Ovary (tissue), 9 donors: ENCODE data around the gene KCNE5. TPM values are rescaled to one million over a fixed set of nuclear protein-coding genes. Genes with fewer than 3 reads are reported as not detected.
"Not testable (repeated sequence)": the region's sequence is repeated elsewhere in the genome, so short reads cannot be mapped to it uniquely, and the experiment has no call there.

Source experiments
- DNase-seq, 5 donors: peaks; one replicate each; pipeline ENCODE4 v3.0.0-alpha.2; 2019 to 2020
- H3K27ac ChIP-seq, 2 donors: fragments of 200-600 bp; one replicate each; pipeline versions ENCODE4 v1.5.1 to v1.8.0; 2019 to 2022
- H3K27me3 ChIP-seq: fragments of 200-600 bp; one replicate; pipeline ENCODE4 v1.8.0; 2022
- H3K36me3 ChIP-seq: fragments of 200-600 bp; sonication (generic); one replicate; pipeline ENCODE4 v1.5.1; 2019
- H3K4me1 ChIP-seq: one replicate; pipeline ENCODE4 v1.8.1; 2013; ENCODE audit warnings: mild to moderate bottlenecking, moderate library complexity; ENCODE audit not compliant: insufficient read depth
- H3K4me3 ChIP-seq: fragments of 200-600 bp; sonication (generic); one replicate; pipeline ENCODE4 v1.5.1; 2017
- H3K9me3 ChIP-seq, 2 donors: fragments of 200-600 bp in 1 of 2; sonication (generic) in 1 of 2; one replicate each; pipeline versions ENCODE4 v1.5.1 to v1.8.1; 2013 to 2019; ENCODE audit warnings: mild to moderate bottlenecking in 1 of 2, moderate library complexity in 1 of 2
- EP300 ChIP-seq: sonication (generic); formaldehyde crosslinking; IDR thresholded peaks from one replicate; pipeline ENCODE4 v1.6.1; 2017; ENCODE audit warnings: antibody characterized with exemption
- POLR2A ChIP-seq: fragments of 450-650 bp; IDR thresholded peaks from one replicate; pipeline ENCODE4 v1.6.1; 2017; ENCODE audit warnings: antibody characterized with exemption, mild to moderate bottlenecking, moderate library complexity
- WGBS, 3 donors: extraction: QIAGEN DNeasy Blood & Tissue Kit in 1 of 3; methylation state at CpG; one replicate each; pipeline versions ENCODE4 v1.1.5 to v1.1.7; 2013 to 2017; 5-methylcytosine and 5-hydroxymethylcytosine counted together
- intact Hi-C, 4 donors: fragments of 100-400 bp; cut with DNase I; formaldehyde crosslinking; loops; one replicate each; pipeline versions ENCODE4 v1.11.0 to v1.15.1; 2022 to 2023
- polyA plus RNA-seq, 2 donors: library from polyadenylated mRNA; stranded (reverse); fragments of 200-250 nt in 1 of 2; fragments of 350-450 nt in 1 of 2; fragmentation: Illumina TruSeq in 1 of 2; extraction: RNeasy Lipid Tissue Mini Kit (QIAGEN cat#74804) in 1 of 2; gene quantifications; one replicate each; pipeline ENCODE4 v1.2.3, GENCODE V29; 2013 to 2014
- total RNA-seq, 7 donors: library from RNA; depleted of rRNA in 2 of 7; stranded (reverse); fragments of >200 nt in 2 of 7; fragmentation: NEBNext Ultra II Directional in 3 of 7; extraction: Animal tissue kit (Norgen Biotek cat#: 25700) in 3 of 7; gene quantifications; one replicate each; pipeline versions ENCODE4 v1.1.0 to v1.2.4, GENCODE V29; 2016 to 2023
- TF ChIP-seq, protein P1 (sequence below), 3 donors: fragments of 450-650 bp in 2 of 3; fragments of 200-600 bp in 1 of 3; IDR thresholded peaks; one replicate each; pipeline versions ENCODE4 v1.5.1 to v1.8.0; 2016 to 2022; ENCODE audit warnings: antibody characterized with exemption in 3 of 3, mild to moderate bottlenecking in 1 of 3
- donor health status: DM: no; HTN: no; CAD: no; lungs with moderate emphysema.
- donor health status: DM: no; HTN: no; CAD: no.
- donor health status: Bipolar disorder and iron deficiency.
- donor health status: DM: yes; HTN: yes; CAD: no.
- donor health status: DM: no; HTN: no; CAD: no.
- donor health status: DM: yes; HTN: yes; CAD: no.

KCNE5 gene
- total and polyA plus RNA-seq, 9 donors: 0.30 to 1.4 (median 0.63) TPM; not detected in 1

DNA sequence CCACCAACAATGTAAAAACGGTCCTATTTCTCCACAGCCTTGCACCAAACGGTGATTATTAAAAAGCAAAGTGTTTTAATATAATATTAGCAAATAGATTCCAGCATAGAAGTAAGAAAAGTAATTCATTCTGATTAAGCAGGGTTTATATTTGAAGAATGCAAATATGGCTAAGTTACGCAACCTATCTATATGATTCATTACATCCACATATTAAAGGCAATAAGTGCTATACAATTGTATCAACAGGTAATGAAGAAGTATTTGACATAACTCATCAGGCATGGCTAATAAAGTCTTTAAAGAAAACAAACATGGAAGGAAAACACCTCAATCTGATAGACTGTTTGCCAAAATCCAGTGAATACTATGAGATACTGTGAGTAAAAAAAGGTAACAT, 29.0 kb downstream of the KCNE5 start:
- Histone ChIP-seq H3K36me3 (no peaks in the 10 kb centered on the region), H3K4me3 (no peak overlapping the region), H3K27me3 (no peaks in the 10 kb centered on the region), H3K27ac (no peak overlapping the region), H3K9me3 (no peaks in the 10 kb centered on the region), H3K4me1 (no peaks in the 10 kb centered on the region)
- WGBS, 3 donors: 63 to 67% (median 64%) methylated on average over 3 of the region's 3 CpGs
- no peak for DNase-seq
- intact Hi-C loops: no loop called here
- TF ChIP-seq, protein P1, sequence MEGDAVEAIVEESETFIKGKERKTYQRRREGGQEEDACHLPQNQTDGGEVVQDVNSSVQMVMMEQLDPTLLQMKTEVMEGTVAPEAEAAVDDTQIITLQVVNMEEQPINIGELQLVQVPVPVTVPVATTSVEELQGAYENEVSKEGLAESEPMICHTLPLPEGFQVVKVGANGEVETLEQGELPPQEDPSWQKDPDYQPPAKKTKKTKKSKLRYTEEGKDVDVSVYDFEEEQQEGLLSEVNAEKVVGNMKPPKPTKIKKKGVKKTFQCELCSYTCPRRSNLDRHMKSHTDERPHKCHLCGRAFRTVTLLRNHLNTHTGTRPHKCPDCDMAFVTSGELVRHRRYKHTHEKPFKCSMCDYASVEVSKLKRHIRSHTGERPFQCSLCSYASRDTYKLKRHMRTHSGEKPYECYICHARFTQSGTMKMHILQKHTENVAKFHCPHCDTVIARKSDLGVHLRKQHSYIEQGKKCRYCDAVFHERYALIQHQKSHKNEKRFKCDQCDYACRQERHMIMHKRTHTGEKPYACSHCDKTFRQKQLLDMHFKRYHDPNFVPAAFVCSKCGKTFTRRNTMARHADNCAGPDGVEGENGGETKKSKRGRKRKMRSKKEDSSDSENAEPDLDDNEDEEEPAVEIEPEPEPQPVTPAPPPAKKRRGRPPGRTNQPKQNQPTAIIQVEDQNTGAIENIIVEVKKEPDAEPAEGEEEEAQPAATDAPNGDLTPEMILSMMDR (IDR thresholded peaks at IDR 0.05): no peak
- TF ChIP-seq POLR2A: no peak
- no peak for TF ChIP-seq EP300

DNA sequence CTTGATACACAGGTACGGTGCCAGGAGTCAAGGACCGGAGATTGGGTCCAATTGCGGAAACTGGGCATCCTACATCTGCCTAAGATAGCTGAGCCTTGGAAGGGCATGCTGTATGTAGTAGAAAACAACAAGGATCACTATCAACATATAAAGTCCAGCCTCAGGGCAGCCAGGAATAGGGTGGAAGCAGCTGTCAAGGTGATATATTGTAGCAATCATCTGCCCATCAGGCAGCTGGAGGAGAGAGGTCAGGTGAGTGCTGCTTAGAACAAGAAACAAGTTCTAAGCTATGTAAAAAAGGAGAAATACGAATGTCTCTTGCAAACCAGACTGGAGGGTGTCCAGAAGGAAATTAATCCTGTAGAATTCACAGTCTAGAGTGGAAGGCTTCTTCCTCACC, 34.8 kb downstream of the KCNE5 start:
- no peaks in the 10 kb centered on the region for H3K36me3 ChIP-seq
- TF ChIP-seq, protein P1 (IDR thresholded peaks at IDR 0.05): no peak
- TF ChIP-seq EP300 (no peak), POLR2A (no peak)
- H3K4me3 ChIP-seq: no peak overlapping the region
- no peaks in the 10 kb centered on the region for H3K9me3 ChIP-seq
- no peak for DNase-seq
- no peaks in the 10 kb centered on the region for H3K4me1 ChIP-seq
- intact Hi-C loops: no loop called here
- 67 to 76% (median 72%) methylated on average over 4 of the region's 4 CpGs for WGBS, 3 donors
- no peaks in the 10 kb centered on the region for H3K27me3 ChIP-seq
- no peak overlapping the region for H3K27ac ChIP-seq

DNA sequence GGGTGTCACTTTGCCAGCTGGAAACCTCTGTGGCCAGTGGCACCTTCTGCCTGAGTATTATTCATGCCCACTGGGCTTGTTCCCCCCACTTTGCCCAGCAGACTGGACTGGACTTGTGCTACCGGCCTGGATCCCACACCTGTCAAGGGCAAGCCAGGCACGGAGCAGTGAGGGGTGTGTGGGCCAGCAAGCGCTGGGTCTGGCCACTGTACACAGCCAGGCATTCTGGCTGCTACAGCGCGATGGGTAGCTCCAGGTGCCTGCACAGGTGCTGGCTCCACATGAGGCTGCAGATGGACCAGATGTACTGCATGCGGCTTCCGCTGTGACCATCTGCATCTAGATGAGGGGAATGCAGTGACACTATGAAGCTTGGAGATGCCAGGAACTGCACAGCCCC, 39.5 kb downstream of the KCNE5 start:
- DNase-seq: no peak
- H3K9me3 ChIP-seq: no peaks in the 10 kb centered on the region
- no peaks in the 10 kb centered on the region for H3K36me3 ChIP-seq
- WGBS, 3 donors: 80 to 85% (median 81%) methylated on average over 7 of the region's 7 CpGs
- no peaks in the 10 kb centered on the region for H3K4me1 ChIP-seq
- no peaks in the 10 kb centered on the region for H3K27me3 ChIP-seq
- intact Hi-C loops: no loop called here
- no peak overlapping the region for H3K27ac ChIP-seq
- TF ChIP-seq POLR2A (no peak), EP300 (no peak)
- TF ChIP-seq, protein P1 (IDR thresholded peaks at IDR 0.05): no peak
- no peak overlapping the region for H3K4me3 ChIP-seq

DNA sequence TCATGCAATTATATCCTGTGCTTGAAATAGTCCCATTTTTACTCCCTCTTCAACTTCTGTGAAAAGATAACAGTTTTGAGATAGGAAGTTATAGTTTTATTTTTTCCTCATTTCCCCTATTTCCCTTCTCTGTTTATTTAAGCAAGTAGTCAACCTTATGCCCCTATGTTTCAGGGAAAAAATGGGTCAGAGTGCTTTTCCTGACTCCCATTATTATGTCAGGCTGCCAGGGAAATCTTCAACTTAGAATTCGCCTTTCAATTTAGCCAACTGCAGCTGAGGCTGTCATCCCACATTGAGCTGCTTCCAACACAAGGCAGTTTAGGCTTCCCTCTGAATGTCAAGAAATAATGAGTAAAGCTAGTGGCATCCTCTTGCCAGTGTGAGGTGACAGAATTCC, 46.1 kb downstream of the KCNE5 start:
- no peaks in the 10 kb centered on the region for H3K36me3 ChIP-seq
- H3K4me3 ChIP-seq: no peak overlapping the region
- TF ChIP-seq POLR2A: no peak
- TF ChIP-seq, protein P1 (IDR thresholded peaks at IDR 0.05): no peak
- TF ChIP-seq EP300: no peak
- no peaks in the 10 kb centered on the region for H3K9me3 ChIP-seq
- no peak overlapping the region for H3K27ac ChIP-seq
- no peaks in the 10 kb centered on the region for H3K27me3 ChIP-seq
- intact Hi-C loops: no loop called here
- H3K4me1 ChIP-seq: no peaks in the 10 kb centered on the region
- 50 to 76% (median 55%) methylated on average over 1 of the region's 1 CpG for WGBS, 3 donors
- DNase-seq: no peak

DNA sequence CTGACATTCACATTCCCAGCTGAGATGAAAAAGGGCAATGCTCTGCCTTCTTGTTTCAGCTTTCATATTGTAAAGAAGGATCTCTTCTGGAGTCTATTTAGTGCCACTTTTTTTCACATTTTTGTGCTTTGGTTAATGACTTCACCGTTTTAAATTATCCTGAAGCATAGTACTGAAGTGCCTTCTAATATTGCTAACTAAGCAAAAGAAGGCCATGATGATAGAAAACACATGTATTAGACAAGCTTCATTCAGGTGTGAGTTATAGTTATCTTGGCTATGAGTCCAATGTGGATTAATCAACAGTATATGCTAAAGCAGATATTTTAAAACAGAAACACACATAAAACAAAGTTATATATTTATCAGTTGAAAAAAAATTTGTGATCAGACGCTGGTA, 47.9 kb downstream of the KCNE5 start:
- Histone ChIP-seq H3K4me3 (no peak overlapping the region), H3K4me1 (no peaks in the 10 kb centered on the region), H3K27me3 (no peaks in the 10 kb centered on the region), H3K27ac (no peak overlapping the region), H3K36me3 (no peaks in the 10 kb centered on the region), H3K9me3 (no peaks in the 10 kb centered on the region)
- intact Hi-C loops: no loop called here
- no peak for DNase-seq
- TF ChIP-seq, protein P1 (IDR thresholded peaks at IDR 0.05): no peak
- TF ChIP-seq EP300: no peak
- TF ChIP-seq POLR2A: no peak
- 55 to 69% (median 63%) methylated on average over 2 of the region's 2 CpGs for WGBS, 3 donors

DNA sequence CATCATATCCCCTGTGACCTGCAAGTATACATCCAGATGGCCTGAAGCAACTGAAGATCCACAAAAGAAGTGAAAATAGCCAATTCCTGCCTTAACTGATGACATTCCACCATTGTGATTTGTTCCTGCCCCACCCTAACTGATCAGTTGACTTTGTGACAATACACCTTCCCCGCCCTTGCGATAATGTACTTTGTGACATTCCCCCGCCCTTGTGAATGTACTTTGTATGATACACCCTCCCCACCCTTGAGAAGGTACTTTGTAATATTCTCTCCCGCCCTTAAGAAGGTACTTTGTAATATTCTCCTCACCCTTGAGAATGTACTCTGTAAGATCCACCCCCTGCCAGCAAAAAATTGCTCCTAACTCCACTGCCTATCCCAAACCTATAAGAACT, 48.9 kb downstream of the KCNE5 start:
- H3K27ac ChIP-seq, H3K4me3 ChIP-seq, H3K4me1 ChIP-seq, H3K36me3 ChIP-seq, H3K9me3 ChIP-seq, intact Hi-C loops, DNase-seq, H3K27me3 ChIP-seq: not testable (repeated sequence)
- 69 to 81% (median 70%) methylated on average over 4 of the region's 4 CpGs for WGBS, 3 donors
